Osteoblast (primary cell): Measurements from ENCODE around the gene PRPSAP2. TPM values are rescaled to one million over a fixed set of nuclear protein-coding genes. Genes with fewer than 3 reads are reported as not detected.
"Not testable (repeated sequence)": the region's sequence is repeated elsewhere in the genome, so short reads cannot be mapped to it uniquely, and the experiment has no call there.

Source experiments
- DNase-seq: peaks from one replicate; pipeline ENCODE4 v3.0.0; 2011; ENCODE audit warnings: low spot score, mixed read lengths; ENCODE audit not compliant: insufficient read length; ENCODE audit errors: missing footprints
- H2AFZ ChIP-seq: 2 replicates; pipeline ENCODE4 v1.6.0; 2011; ENCODE audit warnings: mild to moderate bottlenecking, low read length
- H3K27ac ChIP-seq: 2 replicates; pipeline ENCODE4 v1.5.1; 2011; ENCODE audit warnings: mild to moderate bottlenecking, low read depth, low read length, moderate library complexity
- H3K27me3 ChIP-seq: 2 replicates; pipeline ENCODE4 v1.6.0; 2012; ENCODE audit warnings: mild to moderate bottlenecking, control low read depth, inconsistent platforms, low read length, moderate library complexity; ENCODE audit not compliant: insufficient read depth
- H3K36me3 ChIP-seq: 2 replicates; pipeline ENCODE4 v1.5.1; 2011; ENCODE audit warnings: mild to moderate bottlenecking, low read length, control low read depth, moderate library complexity; ENCODE audit not compliant: insufficient read depth
- H3K4me1 ChIP-seq: 2 replicates; pipeline ENCODE4 v1.5.1; 2011; ENCODE audit warnings: mild to moderate bottlenecking, low read length, control low read depth, moderate library complexity; ENCODE audit not compliant: insufficient read depth
- H3K4me2 ChIP-seq: 2 replicates; pipeline ENCODE4 v1.6.0; 2011; ENCODE audit warnings: mild to moderate bottlenecking, low read length; ENCODE audit not compliant: insufficient read depth
- H3K4me3 ChIP-seq: fragments of 200-600 bp; sonication (generic); 3 replicates; pipeline ENCODE4 v1.5.1; 2012; ENCODE audit warnings: mild to moderate bottlenecking, low read length, inconsistent platforms; ENCODE audit not compliant: insufficient read depth
- H3K79me2 ChIP-seq: 2 replicates; pipeline ENCODE4 v1.6.0; 2012; ENCODE audit warnings: mild to moderate bottlenecking, low read length, control low read depth, inconsistent platforms; ENCODE audit not compliant: insufficient read depth
- H3K9me3 ChIP-seq: 2 replicates; pipeline ENCODE4 v1.5.1; 2011; ENCODE audit warnings: low read depth, low read length, control low read depth
- H4K20me1 ChIP-seq: 2 replicates; pipeline ENCODE4 v1.6.0; 2012; ENCODE audit warnings: mild to moderate bottlenecking, low read length, control low read depth; ENCODE audit not compliant: insufficient read depth
- CTCF ChIP-seq: IDR thresholded peaks from 2 replicates; pipeline ENCODE4 v1.5.1; 2011; ENCODE audit warnings: mild to moderate bottlenecking, low read depth, low read length, moderate library complexity; ENCODE audit errors: extremely low read depth
- total RNA-seq: library from RNA; depleted of rRNA; stranded (reverse); fragments of >200 nt; gene quantifications from 2 replicates; pipeline ENCODE4 v1.2.3, GENCODE V29; 2012

Gene PRPSAP2
- total RNA-seq, 1 donor = 23.9 TPM

DNA sequence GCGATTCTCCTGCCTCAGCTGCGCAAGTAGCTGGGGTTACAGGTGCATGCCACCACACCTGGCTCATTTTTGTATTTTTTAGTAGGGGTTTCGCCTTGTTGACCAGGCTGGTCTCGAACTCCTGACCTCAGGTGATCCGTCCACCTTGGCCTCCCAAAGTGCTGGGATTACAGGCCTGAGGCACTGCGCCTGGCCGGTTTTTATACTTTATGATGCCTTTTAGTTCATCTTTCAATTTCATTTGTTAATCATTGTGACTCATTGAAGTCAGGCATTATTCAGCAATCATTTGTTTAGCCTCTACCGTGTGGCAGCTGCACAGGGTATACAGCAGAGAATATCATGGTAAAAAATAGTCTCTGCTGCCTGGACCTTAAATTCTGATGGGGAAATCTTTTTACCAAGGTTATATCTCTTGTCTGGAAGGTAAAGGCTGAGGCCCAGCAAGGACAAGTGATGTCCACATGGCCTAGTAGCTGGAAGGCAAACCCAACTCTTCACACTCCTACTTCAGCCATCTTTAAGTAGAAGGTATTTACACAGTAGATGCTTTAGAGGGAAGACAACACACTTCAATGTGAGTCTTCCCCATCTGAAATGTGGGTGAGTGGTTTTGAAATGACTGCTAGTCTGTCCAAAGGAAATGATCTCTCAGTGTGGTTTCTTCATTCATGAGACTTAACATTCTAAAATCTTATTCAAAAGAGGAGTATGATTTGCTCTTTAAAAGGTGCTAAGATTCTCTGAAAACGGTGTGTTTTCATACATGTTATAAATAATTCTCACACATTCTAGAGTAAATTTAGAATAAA is 2.4 kb downstream of the PRPSAP2 start:
- Histone ChIP-seq H3K4me2 (peak overlapping the region; percentile 2), H3K4me3 (no peak overlapping the region), H3K36me3 (no peaks in the 10 kb centered on the region), H3K79me2 (peaks cover 50% of the 10 kb centered on the region), H3K27ac (peak overlapping the region; percentile 49), H3K27me3 (no peaks in the 10 kb centered on the region), H4K20me1 (peaks cover 2% of the 10 kb centered on the region), H3K4me1 (peaks cover 24% of the 10 kb centered on the region), H2AFZ (no peak overlapping the region), H3K9me3 (no peaks in the 10 kb centered on the region)
- peak; percentile 76 for DNase-seq
- TF ChIP-seq CTCF = no peak

- Histone ChIP-seq H3K79me2 (peaks cover 45% of the 10 kb centered on the region), H3K36me3 (peaks cover 8% of the 10 kb centered on the region), H3K4me3 (no peak overlapping the region), H3K27ac (no peak overlapping the region), H3K9me3 (no peaks in the 10 kb centered on the region), H2AFZ (no peak overlapping the region), H4K20me1 (peaks cover 2% of the 10 kb centered on the region), H3K4me1 (peaks cover 15% of the 10 kb centered on the region), H3K4me2 (no peak overlapping the region), H3K27me3 (no peaks in the 10 kb centered on the region)
- DNase-seq = no peak
- no peak for TF ChIP-seq CTCF
These were observed 4.1 kb downstream of the PRPSAP2 start for GRCh38 chr17:18862011-18862410.

DNA sequence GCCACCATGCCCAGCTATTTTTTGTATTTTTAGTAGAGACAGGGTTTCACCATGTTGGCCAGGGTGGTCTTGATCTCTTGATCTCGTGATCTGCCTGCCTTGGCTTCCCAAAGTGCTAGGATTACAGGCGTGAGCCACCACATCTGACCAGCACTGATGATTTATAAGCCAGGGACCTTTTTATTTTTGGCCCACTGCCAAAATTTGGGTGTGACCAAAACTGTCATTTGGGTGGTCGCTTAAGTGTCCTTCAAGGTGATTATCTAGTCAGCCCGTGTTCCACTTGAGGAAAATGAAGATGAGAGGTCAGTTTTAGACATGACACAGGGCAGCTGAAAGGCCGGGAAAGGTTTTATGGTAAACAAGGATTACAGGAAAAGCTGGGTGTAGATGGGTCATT is 7.1 kb downstream of the PRPSAP2 start:
- H3K36me3 ChIP-seq = peaks cover 16% of the 10 kb centered on the region
- H2AFZ ChIP-seq, H3K27me3 ChIP-seq, H3K4me1 ChIP-seq, H3K27ac ChIP-seq, H3K4me3 ChIP-seq, H4K20me1 ChIP-seq, H3K4me2 ChIP-seq, H3K9me3 ChIP-seq: not testable (repeated sequence)
- DNase-seq = peak; percentile 26
- peaks cover 37% of the 10 kb centered on the region for H3K79me2 ChIP-seq

DNA sequence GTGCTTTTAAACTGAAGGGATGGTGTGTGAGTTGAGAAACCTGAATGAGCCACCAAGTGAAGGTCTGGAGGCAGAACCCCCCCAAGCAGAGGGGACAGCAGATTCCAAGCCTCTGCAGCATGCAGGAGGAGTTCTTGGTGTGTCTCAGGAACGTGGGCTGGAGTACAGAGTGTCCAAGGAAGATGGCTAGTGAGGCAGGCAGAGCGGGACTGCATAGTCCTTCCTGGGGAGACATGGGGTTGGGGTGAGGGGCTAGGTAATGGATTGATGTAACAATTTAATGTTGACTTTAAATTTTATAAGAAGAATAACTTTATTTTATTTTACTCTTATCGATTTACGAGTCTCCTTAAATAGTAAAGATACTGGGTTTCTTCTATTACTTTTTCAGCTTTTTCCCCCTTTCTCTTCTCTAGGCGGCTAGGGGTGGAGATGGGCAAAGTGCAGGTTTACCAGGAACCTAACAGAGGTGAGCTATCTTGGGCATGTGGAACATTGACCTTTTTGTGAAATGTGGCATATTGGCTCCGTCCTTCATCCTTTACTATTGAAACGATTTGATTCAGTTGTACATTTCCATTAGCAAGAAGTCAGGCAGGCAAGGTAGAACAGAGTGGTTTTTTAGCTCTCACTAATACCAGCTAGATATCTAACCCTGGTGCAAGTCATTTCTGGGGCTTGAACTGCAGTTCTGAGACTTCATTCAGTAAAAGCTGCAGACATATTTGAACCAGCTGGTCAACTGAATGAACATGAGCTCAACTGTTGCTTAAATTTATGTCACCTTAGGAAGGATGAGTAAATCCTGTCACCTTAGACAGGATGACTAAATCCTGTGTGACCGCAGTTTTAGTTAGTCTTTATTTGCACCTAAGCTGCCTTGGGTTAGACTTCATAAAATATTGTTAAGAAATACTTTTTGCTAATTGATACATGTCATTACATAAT is 9.2 kb downstream of the PRPSAP2 start:
- Histone ChIP-seq H3K36me3 (peaks cover 18% of the 10 kb centered on the region), H3K27ac (no peak overlapping the region), H3K4me2 (no peak overlapping the region), H3K4me1 (no peaks in the 10 kb centered on the region), H3K4me3 (no peak overlapping the region), H2AFZ (no peak overlapping the region), H3K9me3 (no peaks in the 10 kb centered on the region), H3K79me2 (peaks cover 20% of the 10 kb centered on the region), H4K20me1 (peaks cover 2% of the 10 kb centered on the region), H3K27me3 (no peaks in the 10 kb centered on the region)
- no peak for TF ChIP-seq CTCF
- no peak for DNase-seq
